Measurements from ENCODE around the gene ABCB4. TPM values are rescaled to one million over a fixed set of nuclear protein-coding genes. Genes with fewer than 3 reads are reported as not detected.

Gene ABCB4
- total RNA-seq, 4 donors from 2014 or later: 1.6 to 2.8 (median 1.9) TPM; not detected in 1

GRCh38 chr7:87505557-87506245 is 30.2 kb upstream of the ABCB4 start:
- H3K9me3 ChIP-seq: no peaks in the 10 kb centered on the region
- WGBS: 84% methylated on average over 5 of the region's 5 CpGs
- H3K4me1 ChIP-seq: no peaks in the 10 kb centered on the region
- no peak overlapping the region for H3K4me3 ChIP-seq
- no peak overlapping the region for H3K27ac ChIP-seq
- H3K36me3 ChIP-seq: no peaks in the 10 kb centered on the region
- no peak for DNase-seq (ENCODE audit: low spot score in 2 of 2)
- TF ChIP-seq POLR2AphosphoS5 (IDR thresholded peaks at IDR 0.05) (no peak), CTCF (IDR thresholded peaks at IDR 0.05) (no peak), EP300 (IDR thresholded peaks at IDR 0.05) (no peak), POLR2A (IDR thresholded peaks at IDR 0.05) (no peak)
- no peaks in the 10 kb centered on the region for H3K27me3 ChIP-seq

GRCh38 chr7:87505122-87505521 is 29.6 kb upstream of the ABCB4 start:
- no peak overlapping the region for H3K4me3 ChIP-seq
- TF ChIP-seq CTCF (IDR thresholded peaks at IDR 0.05) (no peak), EP300 (IDR thresholded peaks at IDR 0.05) (no peak), POLR2AphosphoS5 (IDR thresholded peaks at IDR 0.05) (no peak), POLR2A (IDR thresholded peaks at IDR 0.05) (no peak)
- no peak overlapping the region for H3K27ac ChIP-seq
- no peaks in the 10 kb centered on the region for H3K27me3 ChIP-seq
- H3K9me3 ChIP-seq: no peaks in the 10 kb centered on the region
- H3K36me3 ChIP-seq: no peaks in the 10 kb centered on the region
- WGBS: 81% methylated on average over 5 of the region's 5 CpGs
- DNase-seq (ENCODE audit: low spot score in 2 of 2): no peak
- H3K4me1 ChIP-seq: no peaks in the 10 kb centered on the region

DNA sequence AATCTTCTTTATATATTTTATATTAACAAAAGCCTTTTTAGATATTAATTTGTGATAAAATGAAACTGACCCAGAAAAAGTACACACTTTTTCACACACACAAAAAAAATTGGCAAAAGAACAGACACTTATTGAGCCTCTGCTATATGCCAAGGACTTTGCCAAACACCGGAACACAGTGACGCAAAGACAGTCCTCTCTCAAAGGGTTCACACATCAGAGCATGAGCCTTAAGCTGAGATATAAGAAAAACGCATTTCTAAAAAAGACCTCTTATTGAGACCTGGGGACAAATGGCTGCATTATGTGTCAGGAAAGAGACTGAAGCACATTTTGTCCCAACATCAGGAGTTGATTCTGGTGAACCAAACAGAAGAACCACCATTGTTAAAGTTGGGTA is 24.0 kb upstream of the ABCB4 start:
- WGBS: 67% methylated on average over 3 of the region's 3 CpGs
- H3K36me3 ChIP-seq: no peaks in the 10 kb centered on the region

GRCh38 chr7:87498893-87499292 is 23.4 kb upstream of the ABCB4 start:
- Histone ChIP-seq H3K4me3 (no peak overlapping the region), H3K9me3 (no peaks in the 10 kb centered on the region), H3K36me3 (no peaks in the 10 kb centered on the region), H3K27me3 (no peaks in the 10 kb centered on the region), H3K4me1 (no peaks in the 10 kb centered on the region), H3K27ac (no peak overlapping the region)
- 89% methylated on average over 1 of the region's 1 CpG for WGBS
- TF ChIP-seq POLR2AphosphoS5 (IDR thresholded peaks at IDR 0.05) (no peak), CTCF (IDR thresholded peaks at IDR 0.05) (no peak), EP300 (IDR thresholded peaks at IDR 0.05) (no peak), POLR2A (IDR thresholded peaks at IDR 0.05) (no peak)
- no peak for DNase-seq (ENCODE audit: low spot score in 2 of 2)

More for the DNA sequence above, 24.0 kb upstream of the ABCB4 start:
- H3K27ac ChIP-seq: no peak overlapping the region
- no peak for DNase-seq (ENCODE audit: low spot score in 2 of 2)
- H3K9me3 ChIP-seq: no peaks in the 10 kb centered on the region
- H3K4me1 ChIP-seq: no peaks in the 10 kb centered on the region
- TF ChIP-seq CTCF (IDR thresholded peaks at IDR 0.05): no peak
- TF ChIP-seq POLR2A (IDR thresholded peaks at IDR 0.05): no peak
- TF ChIP-seq EP300 (IDR thresholded peaks at IDR 0.05): no peak
- no peak for TF ChIP-seq POLR2AphosphoS5 (IDR thresholded peaks at IDR 0.05)
- no peak overlapping the region for H3K4me3 ChIP-seq
- no peaks in the 10 kb centered on the region for H3K27me3 ChIP-seq

- no peaks in the 10 kb centered on the region for H3K4me1 ChIP-seq
- DNase-seq (ENCODE audit: low spot score in 2 of 2): no peak
- no peaks in the 10 kb centered on the region for H3K27me3 ChIP-seq
- TF ChIP-seq EP300 (IDR thresholded peaks at IDR 0.05) (no peak), POLR2AphosphoS5 (IDR thresholded peaks at IDR 0.05) (no peak), CTCF (IDR thresholded peaks at IDR 0.05) (no peak), POLR2A (IDR thresholded peaks at IDR 0.05) (no peak)
- H3K9me3 ChIP-seq: no peaks in the 10 kb centered on the region
- no peak overlapping the region for H3K27ac ChIP-seq
- WGBS: 77% methylated on average over 3 of the region's 3 CpGs
- H3K4me3 ChIP-seq: no peak overlapping the region
- no peaks in the 10 kb centered on the region for H3K36me3 ChIP-seq
These were observed 22.0 kb upstream of the ABCB4 start for GRCh38 chr7:87497482-87497881.
